ENCODE data around the gene SMLR1. TPM values are rescaled to one million over a fixed set of nuclear protein-coding genes. Genes with fewer than 3 reads are reported as not detected.
"Not testable (repeated sequence)": the region's sequence is repeated elsewhere in the genome, so short reads cannot be mapped to it uniquely, and the experiment has no call there.

The SMLR1 gene
- total RNA-seq = 22.2 TPM

GRCh38 chr6:130827247-130828149 is at the start of gene SMLR1:
Gene SMLR1 (plus strand): TSS chr6:130827406. CDS start chr6:130827414, 8 bp downstream.
- DNase-seq (ENCODE audit: low spot score) (peak; percentile 70), ATAC-seq (peak; percentile 84)

DNA sequence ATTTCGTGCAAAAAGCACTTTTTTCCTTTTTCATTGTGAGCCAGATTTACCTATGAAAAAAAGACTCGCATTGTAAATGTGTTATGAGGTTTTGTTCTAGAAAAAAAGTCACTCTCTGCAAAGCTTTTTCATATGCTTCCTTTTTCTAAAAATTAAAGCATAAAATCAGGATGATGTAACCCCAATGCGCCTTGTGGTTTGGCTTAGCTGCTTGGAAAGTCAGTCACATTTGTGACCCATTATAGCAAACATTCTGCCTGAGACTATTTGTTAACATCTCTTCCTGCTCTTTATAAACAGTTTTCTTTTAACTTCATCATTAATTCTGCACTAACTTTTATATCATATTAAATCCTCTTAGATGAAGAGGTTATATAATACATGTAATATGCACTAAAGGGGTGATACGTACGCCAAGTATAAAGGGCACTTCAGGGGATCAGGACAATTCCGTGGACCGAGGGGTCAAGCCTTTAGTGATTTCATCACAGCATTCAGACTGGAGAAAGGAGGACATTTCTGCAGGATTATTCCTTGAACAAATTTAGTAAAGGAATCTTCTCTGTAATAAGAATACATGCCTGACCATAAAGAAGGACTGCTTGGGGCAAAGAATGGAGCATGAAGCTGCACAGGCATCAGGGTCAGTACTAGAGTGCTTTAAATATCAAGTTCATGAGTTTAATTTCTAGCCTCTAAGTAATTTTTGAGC is 48.1 kb upstream of the SMLR1 start:
- ATAC-seq (no peak), DNase-seq (ENCODE audit: low spot score) (no peak)

DNA sequence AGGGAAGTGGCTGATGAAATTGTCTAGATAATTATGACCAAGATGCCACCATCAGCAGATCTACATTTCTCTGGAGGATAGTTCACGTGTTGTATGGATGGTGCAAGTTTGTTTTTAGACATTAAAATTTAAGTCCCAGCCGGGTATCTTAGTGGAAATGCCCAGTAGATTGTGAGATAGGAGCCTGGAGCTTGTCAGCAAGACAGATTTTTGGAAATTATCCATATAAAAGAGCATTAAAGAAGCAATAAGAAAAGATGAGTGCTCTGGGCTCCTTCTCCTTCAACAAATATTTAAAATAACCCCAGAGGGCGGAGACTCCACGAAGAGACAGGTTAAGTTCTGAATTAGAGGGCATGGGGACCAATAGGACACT is 47.6 kb upstream of the SMLR1 start:
- DNase-seq (ENCODE audit: low spot score) (no peak), ATAC-seq (no peak)

- ATAC-seq = no peak
- no peak for DNase-seq (ENCODE audit: low spot score)
Measured at GRCh38 chr6:130780122-130780521, 47.1 kb upstream of the SMLR1 start.

GRCh38 chr6:130781557-130781956 is 45.6 kb upstream of the SMLR1 start:
- DNase-seq (ENCODE audit: low spot score) (no peak), ATAC-seq (no peak)

DNA sequence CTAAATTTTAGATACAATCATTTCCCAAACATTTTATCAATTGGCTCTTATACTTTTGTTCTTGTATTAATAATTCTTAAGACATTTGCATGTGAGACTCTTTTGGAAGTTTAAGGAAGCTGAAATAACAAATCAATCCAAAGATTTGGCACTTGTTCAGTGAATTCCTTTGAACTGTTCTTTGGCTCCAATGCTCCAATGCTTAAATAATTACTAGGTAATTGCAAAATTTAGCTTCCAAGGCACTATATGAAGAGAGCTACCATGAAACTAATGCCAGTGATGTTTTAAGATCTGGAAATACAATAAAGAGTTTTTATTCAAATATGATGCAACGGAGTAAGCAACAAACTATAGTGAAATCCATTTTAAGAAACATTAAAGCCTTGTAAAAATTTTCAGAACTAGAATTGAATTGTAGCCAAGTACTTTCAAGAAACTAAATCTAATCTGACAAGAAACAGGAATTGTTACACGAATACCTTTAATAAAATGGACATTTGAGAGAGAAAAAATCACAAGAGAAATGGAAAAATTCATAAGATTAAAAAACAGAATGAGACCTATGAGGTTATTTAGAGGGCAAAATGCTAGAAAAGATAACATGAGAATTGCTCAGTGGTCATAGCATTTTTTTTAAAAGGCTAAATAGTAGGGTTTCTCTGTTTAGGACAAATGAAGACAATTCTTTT is 43.6 kb upstream of the SMLR1 start:
- ATAC-seq (no peak), DNase-seq (ENCODE audit: low spot score) (no peak)

DNA sequence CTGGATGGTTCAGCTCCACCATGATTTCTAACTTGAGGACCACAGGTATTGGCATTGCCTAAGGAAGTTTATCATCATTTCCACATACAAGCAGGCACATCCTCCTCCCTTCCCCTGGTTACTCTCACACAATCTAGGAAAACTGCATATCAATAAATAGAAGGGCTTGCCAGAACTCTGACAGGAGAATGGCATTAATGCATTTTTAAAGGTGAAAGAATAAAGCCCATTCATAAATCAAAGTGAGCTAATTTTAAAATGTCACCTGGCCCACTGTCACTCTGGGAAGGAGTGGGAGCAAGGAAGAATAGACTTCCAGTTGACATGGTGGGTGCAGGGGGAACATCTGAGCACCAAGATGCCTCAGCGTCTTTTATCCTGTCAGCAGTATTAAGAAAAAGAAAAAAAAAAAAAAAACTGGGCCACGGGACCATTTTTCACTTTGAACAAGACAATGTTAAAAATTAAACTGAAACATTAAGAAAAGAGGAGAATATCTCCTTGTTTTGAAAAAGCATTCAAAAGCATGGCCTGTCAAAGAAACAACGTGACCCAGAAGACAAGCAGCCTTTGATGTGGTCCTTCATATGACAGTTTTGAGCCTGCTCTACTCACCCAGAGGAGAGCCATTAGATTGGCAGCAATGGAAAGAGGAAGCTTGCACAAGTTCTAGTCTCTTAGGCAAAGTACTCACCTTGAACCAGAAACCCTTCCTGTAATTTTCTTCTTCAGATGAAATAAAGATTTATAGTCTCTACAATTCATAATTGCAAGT is 39.3 kb upstream of the SMLR1 start:
- DNase-seq (ENCODE audit: low spot score) (no peak), ATAC-seq (no peak)

DNA sequence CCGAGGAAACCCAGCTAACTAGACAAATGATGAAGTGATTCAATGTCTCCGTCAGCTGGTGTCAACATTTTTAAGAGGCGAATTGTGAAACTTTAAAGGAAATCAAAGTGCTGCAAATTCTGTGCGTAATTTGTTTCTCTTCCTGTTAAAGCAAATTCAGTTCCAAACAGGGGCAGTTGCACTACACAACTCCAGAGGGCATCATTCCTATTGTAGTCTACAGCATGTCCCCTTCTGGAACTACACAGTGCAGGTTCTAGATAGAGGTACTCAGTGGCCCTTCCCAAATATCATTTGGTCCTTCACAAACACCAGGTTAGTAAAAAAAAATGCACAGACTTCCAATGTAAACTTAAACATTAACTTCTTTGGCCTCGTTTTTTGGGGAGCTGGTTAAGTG is 38.3 kb upstream of the SMLR1 start:
- ATAC-seq (no peak), DNase-seq (ENCODE audit: low spot score) (no peak)

GRCh38 chr6:130794010-130794697 is 33.1 kb upstream of the SMLR1 start:
- DNase-seq (ENCODE audit: low spot score) = no peak
- ATAC-seq = no peak

- DNase-seq (ENCODE audit: low spot score) = no peak
Measured at GRCh38 chr6:130794738-130795137, 32.5 kb upstream of the SMLR1 start.

DNA sequence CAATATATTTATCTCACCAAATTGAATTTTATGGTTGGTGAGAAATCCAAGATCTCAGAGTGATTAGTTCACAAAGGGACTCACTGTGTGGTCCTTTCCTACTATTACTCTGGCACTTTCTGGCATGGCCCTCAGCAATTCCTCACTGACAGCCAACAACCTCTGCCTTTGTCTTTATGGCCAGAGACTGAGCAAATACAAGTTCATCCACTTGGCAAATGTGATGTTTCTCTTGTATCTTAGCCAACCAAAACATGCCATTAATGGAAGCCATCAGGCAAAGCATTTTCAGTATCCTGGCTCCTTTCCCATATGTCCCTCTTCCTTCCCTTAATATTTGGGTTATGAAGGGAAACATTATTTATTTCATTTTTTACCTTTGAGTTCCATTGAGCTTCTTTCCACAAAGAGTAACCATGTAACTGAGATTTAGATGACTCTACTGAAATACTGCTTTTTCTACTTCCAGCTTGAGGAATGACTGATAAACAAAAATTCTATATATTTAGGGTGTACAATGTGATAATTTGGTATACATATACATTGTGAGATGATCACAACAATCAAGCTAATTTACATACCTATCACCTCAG is 30.8 kb upstream of the SMLR1 start:
- peak; percentile 51 for DNase-seq (ENCODE audit: low spot score)
- ATAC-seq = peak; percentile 98

More at GRCh38 chr6:130794738-130795137, 32.5 kb upstream of the SMLR1 start:
- ATAC-seq = no peak

GRCh38 chr6:130797061-130797460 is 30.1 kb upstream of the SMLR1 start:
- ATAC-seq (no peak), DNase-seq (ENCODE audit: low spot score) (no peak)

GRCh38 chr6:130801368-130801767 is 25.8 kb upstream of the SMLR1 start:
- not testable (repeated sequence) for ATAC-seq

GRCh38 chr6:130810307-130811030 is 16.7 kb upstream of the SMLR1 start:
- ATAC-seq = no peak

More at GRCh38 chr6:130801368-130801767, 25.8 kb upstream of the SMLR1 start:
- DNase-seq (ENCODE audit: low spot score) = not testable (repeated sequence)

GRCh38 chr6:130811932-130812331 is 15.3 kb upstream of the SMLR1 start:
- ATAC-seq = peak; percentile 61

More at GRCh38 chr6:130810307-130811030, 16.7 kb upstream of the SMLR1 start:
- DNase-seq (ENCODE audit: low spot score) = no peak

GRCh38 chr6:130814506-130814905 is 12.7 kb upstream of the SMLR1 start:
- DNase-seq (ENCODE audit: low spot score) (no peak), ATAC-seq (no peak)

More at GRCh38 chr6:130811932-130812331, 15.3 kb upstream of the SMLR1 start:
- DNase-seq (ENCODE audit: low spot score) = no peak

GRCh38 chr6:130815200-130816071 is 11.8 kb upstream of the SMLR1 start:
- ATAC-seq = peak; percentile 92
- no peak for DNase-seq (ENCODE audit: low spot score)

- DNase-seq (ENCODE audit: low spot score) = no peak
- no peak for ATAC-seq
Measured at GRCh38 chr6:130822736-130823135, 4.5 kb upstream of the SMLR1 start.
